HL-60 (cell line): ENCODE data around the gene CDC5L.

Experiments
- DNase-seq, 2 experiments: peaks; one replicate each; pipeline ENCODE4 v3.0.0-alpha.2; 2010 to 2020; ENCODE audit warnings: low read depth in 1 of 2, low spot score in 1 of 2
- H3K27ac ChIP-seq: fragments of 250-450 bp; sonication (Bioruptor Pico); replicated peaks from 2 replicates; pipeline ENCODE4 v1.5.1; 2020; ENCODE audit warnings: mild to moderate bottlenecking, moderate library complexity
- H3K27me3 ChIP-seq: fragments of 250-450 bp; sonication (Bioruptor Pico); 2 replicates; pipeline ENCODE4 v1.5.1; 2021; ENCODE audit warnings: mild to moderate bottlenecking, moderate library complexity; ENCODE audit not compliant: insufficient read depth, poor library complexity, severe bottlenecking
- H3K4me3 ChIP-seq: replicated peaks from 2 replicates; pipeline ENCODE4 v1.5.1; 2011; ENCODE audit warnings: mild to moderate bottlenecking, control low read depth, low read length; ENCODE audit not compliant: insufficient read depth
- CTCF ChIP-seq: IDR thresholded peaks from one replicate; pipeline ENCODE4 v1.5.1; 2011; ENCODE audit warnings: low read length, control low read depth, inconsistent platforms; ENCODE audit not compliant: insufficient read depth
- GABPA ChIP-seq: IDR thresholded peaks from 2 replicates; pipeline ENCODE4 v1.6.1; 2012; ENCODE audit warnings: low read depth
- POLR2AphosphoS5 ChIP-seq: IDR thresholded peaks from 2 replicates; pipeline ENCODE4 v1.6.1; 2012; ENCODE audit warnings: low read depth
- REST ChIP-seq: IDR thresholded peaks from 2 replicates; pipeline ENCODE4 v1.6.1; 2012; ENCODE audit warnings: low read depth; ENCODE audit not compliant: insufficient replicate concordance
- SPI1 ChIP-seq: IDR thresholded peaks from 2 replicates; pipeline ENCODE4 v1.6.1; 2012; ENCODE audit warnings: low read depth, mild to moderate bottlenecking, borderline replicate concordance

Gene CDC5L

GRCh38 chr6:44425951-44426350 is 38.4 kb downstream of the CDC5L start:
- no peaks in the 10 kb centered on the region for H3K27me3 ChIP-seq
- no peak overlapping the region for H3K4me3 ChIP-seq
- no peak for TF ChIP-seq SPI1
- TF ChIP-seq GABPA = no peak
- no peak for TF ChIP-seq REST
- no peak for TF ChIP-seq POLR2AphosphoS5
- TF ChIP-seq CTCF = no peak
- DNase-seq = no peak
- H3K27ac ChIP-seq = no peak overlapping the region

- Histone ChIP-seq H3K27me3 (no peaks in the 10 kb centered on the region), H3K4me3 (no peak overlapping the region), H3K27ac (no peak overlapping the region)
- TF ChIP-seq SPI1 = no peak
- no peak for TF ChIP-seq CTCF
- no peak for TF ChIP-seq POLR2AphosphoS5
- TF ChIP-seq GABPA = no peak
- TF ChIP-seq REST = no peak
- no peak for DNase-seq
Observed at GRCh38 chr6:44428682-44429081, 41.2 kb downstream of the CDC5L start.

GRCh38 chr6:44430326-44430725 is 42.8 kb downstream of the CDC5L start:
- no peak overlapping the region for H3K27ac ChIP-seq
- DNase-seq = no peak
- H3K4me3 ChIP-seq = no peak overlapping the region
- H3K27me3 ChIP-seq = no peaks in the 10 kb centered on the region
- TF ChIP-seq CTCF = no peak
- TF ChIP-seq GABPA = no peak
- TF ChIP-seq SPI1 = no peak
- TF ChIP-seq REST = no peak
- TF ChIP-seq POLR2AphosphoS5 = no peak
